ENCODE measurements around the gene TRPT1. TPM values are rescaled to one million over a fixed set of nuclear protein-coding genes. Genes with fewer than 3 reads are reported as not detected.

TRPT1 gene
- total and polyA plus RNA-seq, 9 of the 15 experiments (the other 6 are each of a cell fraction or from before 2014, with no cell fraction given) = 4.6 to 41.7 (median 23.1) TPM

GRCh38 chr11:64241491-64242374, 15.7 kb upstream of the TRPT1 start (continued):
- TF ChIP-seq ZNF699 (CRISPR knock-in tag; IDR thresholded peaks at IDR 0.05; ENCODE audit: insufficient replicate concordance) = no peak
- TF ChIP-seq ZNF668 (CRISPR knock-in tag; IDR thresholded peaks at IDR 0.05) = no peak
- no peak for TF ChIP-seq IRF9 (tag; IDR thresholded peaks at IDR 0.05)
- TF ChIP-seq PHB2 (IDR thresholded peaks at IDR 0.05; ENCODE audit: low read depth) = no peak
- TF ChIP-seq ARID1B (IDR thresholded peaks at IDR 0.05) = peak; percentile 43; the same call in 1 of the 2 replicates
- TF ChIP-seq MCM5 (IDR thresholded peaks at IDR 0.05; ENCODE audit: low read depth) = no peak
- peak; percentile 38; the same call in 1 of the 2 replicates for TF ChIP-seq KLF1 (tag; IDR thresholded peaks at IDR 0.05)
- no peak for TF ChIP-seq FOXO4 (CRISPR knock-in tag; IDR thresholded peaks at IDR 0.05)
- TF ChIP-seq ETV1 (tag; conservative IDR thresholded peaks at IDR 0.05; ENCODE audit: low read depth) = no peak; the same call in 1 of the 2 replicates
- no peak for TF ChIP-seq SRSF9 (IDR thresholded peaks at IDR 0.05; ENCODE audit: borderline replicate concordance, low read depth, low read length)
- TF ChIP-seq ZKSCAN3 (CRISPR knock-in tag; IDR thresholded peaks at IDR 0.05) = no peak
- TF ChIP-seq TAF9B (IDR thresholded peaks at IDR 0.05; ENCODE audit: partially characterized antibody) = peak; percentile 78
- TF ChIP-seq CREB5 (CRISPR knock-in tag; IDR thresholded peaks at IDR 0.05) = no peak
- no peak for TF ChIP-seq IFI16 (CRISPR knock-in tag; IDR thresholded peaks at IDR 0.05)
- TF ChIP-seq GABPB2 (CRISPR knock-in tag; conservative IDR thresholded peaks at IDR 0.05) = no peak
- TF ChIP-seq NRF1 (conservative IDR thresholded peaks at IDR 0.05 in 1 of 2, IDR thresholded peaks at IDR 0.05 in 1 of 2) = no peak
- no peak for TF ChIP-seq ZNF512 (tag; IDR thresholded peaks at IDR 0.05)
- TF ChIP-seq PATZ1 (CRISPR knock-in tag; IDR thresholded peaks at IDR 0.05; ENCODE audit: borderline replicate concordance) = no peak
- no peak for TF ChIP-seq PPARD (CRISPR knock-in tag; IDR thresholded peaks at IDR 0.05)
- TF ChIP-seq ZNF696 (CRISPR knock-in tag; conservative IDR thresholded peaks at IDR 0.05) = no peak
